ENCODE data around the gene DGKD. TPM values are rescaled to one million over a fixed set of nuclear protein-coding genes. Genes with fewer than 3 reads are reported as not detected.
A peak's percentile ranks its signal among the peaks of the same experiment; 100 is the strongest.

The DGKD gene
- total and polyA plus RNA-seq, 9 of the 15 experiments (the other 6 are each of a cell fraction or from before 2014, with no cell fraction given) = 0.52 to 29.5 (median 10.6) TPM

DNA sequence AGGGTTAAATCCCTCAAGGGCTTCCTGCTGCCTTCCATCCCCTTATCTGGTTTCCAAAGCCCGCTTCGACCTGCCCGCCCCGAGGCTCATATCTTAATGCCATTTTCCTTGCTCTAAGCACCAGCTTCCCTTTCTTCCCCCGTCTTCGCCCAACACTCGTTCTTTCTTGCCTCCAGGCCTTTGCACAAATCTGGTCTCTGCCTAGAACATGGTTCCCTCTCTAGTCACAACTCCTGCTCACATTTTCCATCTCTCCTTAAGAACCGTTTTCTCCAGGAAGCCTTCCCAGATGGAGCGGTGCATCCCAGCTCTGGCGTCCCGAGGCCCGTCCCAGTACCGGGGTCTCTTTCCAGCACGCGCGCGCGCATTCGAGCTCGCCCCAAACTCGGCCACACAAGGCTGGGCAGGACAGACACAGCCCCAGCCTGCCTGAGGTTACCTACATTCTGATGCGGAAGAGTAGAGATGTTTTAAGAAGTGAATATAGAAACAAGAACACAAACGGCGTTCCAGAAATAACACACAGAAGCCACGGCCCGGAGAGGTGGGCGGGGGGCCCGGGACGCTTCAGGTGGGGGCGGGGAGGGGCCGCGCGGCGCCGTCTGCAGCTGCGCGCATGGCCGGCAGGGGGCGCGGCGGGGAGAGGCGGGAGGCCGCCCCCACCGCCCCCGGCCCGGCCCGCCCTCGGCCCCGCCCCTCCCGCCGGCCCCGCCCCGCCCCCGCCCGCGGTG, at the start of gene DGKD (continued):
- TF ChIP-seq, protein P1, sequence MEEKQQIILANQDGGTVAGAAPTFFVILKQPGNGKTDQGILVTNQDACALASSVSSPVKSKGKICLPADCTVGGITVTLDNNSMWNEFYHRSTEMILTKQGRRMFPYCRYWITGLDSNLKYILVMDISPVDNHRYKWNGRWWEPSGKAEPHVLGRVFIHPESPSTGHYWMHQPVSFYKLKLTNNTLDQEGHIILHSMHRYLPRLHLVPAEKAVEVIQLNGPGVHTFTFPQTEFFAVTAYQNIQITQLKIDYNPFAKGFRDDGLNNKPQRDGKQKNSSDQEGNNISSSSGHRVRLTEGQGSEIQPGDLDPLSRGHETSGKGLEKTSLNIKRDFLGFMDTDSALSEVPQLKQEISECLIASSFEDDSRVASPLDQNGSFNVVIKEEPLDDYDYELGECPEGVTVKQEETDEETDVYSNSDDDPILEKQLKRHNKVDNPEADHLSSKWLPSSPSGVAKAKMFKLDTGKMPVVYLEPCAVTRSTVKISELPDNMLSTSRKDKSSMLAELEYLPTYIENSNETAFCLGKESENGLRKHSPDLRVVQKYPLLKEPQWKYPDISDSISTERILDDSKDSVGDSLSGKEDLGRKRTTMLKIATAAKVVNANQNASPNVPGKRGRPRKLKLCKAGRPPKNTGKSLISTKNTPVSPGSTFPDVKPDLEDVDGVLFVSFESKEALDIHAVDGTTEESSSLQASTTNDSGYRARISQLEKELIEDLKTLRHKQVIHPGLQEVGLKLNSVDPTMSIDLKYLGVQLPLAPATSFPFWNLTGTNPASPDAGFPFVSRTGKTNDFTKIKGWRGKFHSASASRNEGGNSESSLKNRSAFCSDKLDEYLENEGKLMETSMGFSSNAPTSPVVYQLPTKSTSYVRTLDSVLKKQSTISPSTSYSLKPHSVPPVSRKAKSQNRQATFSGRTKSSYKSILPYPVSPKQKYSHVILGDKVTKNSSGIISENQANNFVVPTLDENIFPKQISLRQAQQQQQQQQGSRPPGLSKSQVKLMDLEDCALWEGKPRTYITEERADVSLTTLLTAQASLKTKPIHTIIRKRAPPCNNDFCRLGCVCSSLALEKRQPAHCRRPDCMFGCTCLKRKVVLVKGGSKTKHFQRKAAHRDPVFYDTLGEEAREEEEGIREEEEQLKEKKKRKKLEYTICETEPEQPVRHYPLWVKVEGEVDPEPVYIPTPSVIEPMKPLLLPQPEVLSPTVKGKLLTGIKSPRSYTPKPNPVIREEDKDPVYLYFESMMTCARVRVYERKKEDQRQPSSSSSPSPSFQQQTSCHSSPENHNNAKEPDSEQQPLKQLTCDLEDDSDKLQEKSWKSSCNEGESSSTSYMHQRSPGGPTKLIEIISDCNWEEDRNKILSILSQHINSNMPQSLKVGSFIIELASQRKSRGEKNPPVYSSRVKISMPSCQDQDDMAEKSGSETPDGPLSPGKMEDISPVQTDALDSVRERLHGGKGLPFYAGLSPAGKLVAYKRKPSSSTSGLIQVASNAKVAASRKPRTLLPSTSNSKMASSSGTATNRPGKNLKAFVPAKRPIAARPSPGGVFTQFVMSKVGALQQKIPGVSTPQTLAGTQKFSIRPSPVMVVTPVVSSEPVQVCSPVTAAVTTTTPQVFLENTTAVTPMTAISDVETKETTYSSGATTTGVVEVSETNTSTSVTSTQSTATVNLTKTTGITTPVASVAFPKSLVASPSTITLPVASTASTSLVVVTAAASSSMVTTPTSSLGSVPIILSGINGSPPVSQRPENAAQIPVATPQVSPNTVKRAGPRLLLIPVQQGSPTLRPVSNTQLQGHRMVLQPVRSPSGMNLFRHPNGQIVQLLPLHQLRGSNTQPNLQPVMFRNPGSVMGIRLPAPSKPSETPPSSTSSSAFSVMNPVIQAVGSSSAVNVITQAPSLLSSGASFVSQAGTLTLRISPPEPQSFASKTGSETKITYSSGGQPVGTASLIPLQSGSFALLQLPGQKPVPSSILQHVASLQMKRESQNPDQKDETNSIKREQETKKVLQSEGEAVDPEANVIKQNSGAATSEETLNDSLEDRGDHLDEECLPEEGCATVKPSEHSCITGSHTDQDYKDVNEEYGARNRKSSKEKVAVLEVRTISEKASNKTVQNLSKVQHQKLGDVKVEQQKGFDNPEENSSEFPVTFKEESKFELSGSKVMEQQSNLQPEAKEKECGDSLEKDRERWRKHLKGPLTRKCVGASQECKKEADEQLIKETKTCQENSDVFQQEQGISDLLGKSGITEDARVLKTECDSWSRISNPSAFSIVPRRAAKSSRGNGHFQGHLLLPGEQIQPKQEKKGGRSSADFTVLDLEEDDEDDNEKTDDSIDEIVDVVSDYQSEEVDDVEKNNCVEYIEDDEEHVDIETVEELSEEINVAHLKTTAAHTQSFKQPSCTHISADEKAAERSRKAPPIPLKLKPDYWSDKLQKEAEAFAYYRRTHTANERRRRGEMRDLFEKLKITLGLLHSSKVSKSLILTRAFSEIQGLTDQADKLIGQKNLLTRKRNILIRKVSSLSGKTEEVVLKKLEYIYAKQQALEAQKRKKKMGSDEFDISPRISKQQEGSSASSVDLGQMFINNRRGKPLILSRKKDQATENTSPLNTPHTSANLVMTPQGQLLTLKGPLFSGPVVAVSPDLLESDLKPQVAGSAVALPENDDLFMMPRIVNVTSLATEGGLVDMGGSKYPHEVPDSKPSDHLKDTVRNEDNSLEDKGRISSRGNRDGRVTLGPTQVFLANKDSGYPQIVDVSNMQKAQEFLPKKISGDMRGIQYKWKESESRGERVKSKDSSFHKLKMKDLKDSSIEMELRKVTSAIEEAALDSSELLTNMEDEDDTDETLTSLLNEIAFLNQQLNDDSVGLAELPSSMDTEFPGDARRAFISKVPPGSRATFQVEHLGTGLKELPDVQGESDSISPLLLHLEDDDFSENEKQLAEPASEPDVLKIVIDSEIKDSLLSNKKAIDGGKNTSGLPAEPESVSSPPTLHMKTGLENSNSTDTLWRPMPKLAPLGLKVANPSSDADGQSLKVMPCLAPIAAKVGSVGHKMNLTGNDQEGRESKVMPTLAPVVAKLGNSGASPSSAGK (IDR thresholded peaks at IDR 0.05) = no peak; the same call in 1 of the 2 replicates
- peak; percentile 72 for TF ChIP-seq HDAC2 (IDR thresholded peaks at IDR 0.05)
- TF ChIP-seq PTTG1 (tag; IDR thresholded peaks at IDR 0.05; ENCODE audit: low read depth) = no peak
- peak in 1 of 2 experiments; percentile 59; a peak in 2 of 4 replicates for TF ChIP-seq HDAC1 (IDR thresholded peaks at IDR 0.05)
- TF ChIP-seq, protein P2, sequence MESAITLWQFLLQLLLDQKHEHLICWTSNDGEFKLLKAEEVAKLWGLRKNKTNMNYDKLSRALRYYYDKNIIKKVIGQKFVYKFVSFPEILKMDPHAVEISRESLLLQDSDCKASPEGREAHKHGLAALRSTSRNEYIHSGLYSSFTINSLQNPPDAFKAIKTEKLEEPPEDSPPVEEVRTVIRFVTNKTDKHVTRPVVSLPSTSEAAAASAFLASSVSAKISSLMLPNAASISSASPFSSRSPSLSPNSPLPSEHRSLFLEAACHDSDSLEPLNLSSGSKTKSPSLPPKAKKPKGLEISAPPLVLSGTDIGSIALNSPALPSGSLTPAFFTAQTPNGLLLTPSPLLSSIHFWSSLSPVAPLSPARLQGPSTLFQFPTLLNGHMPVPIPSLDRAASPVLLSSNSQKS (CRISPR knock-in tag; IDR thresholded peaks at IDR 0.05) = no peak
- TF ChIP-seq CBFA2T3 (IDR thresholded peaks at IDR 0.05) = no peak
- TF ChIP-seq, protein P3, sequence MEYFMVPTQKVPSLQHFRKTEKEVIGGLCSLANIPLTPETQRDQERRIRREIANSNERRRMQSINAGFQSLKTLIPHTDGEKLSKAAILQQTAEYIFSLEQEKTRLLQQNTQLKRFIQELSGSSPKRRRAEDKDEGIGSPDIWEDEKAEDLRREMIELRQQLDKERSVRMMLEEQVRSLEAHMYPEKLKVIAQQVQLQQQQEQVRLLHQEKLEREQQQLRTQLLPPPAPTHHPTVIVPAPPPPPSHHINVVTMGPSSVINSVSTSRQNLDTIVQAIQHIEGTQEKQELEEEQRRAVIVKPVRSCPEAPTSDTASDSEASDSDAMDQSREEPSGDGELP (CRISPR knock-in tag; IDR thresholded peaks at IDR 0.05; ENCODE audit: borderline replicate concordance) = 0 out of 2 replicates have a peak, but pooled peaks have one; percentile 13
- TF ChIP-seq, protein P4, sequence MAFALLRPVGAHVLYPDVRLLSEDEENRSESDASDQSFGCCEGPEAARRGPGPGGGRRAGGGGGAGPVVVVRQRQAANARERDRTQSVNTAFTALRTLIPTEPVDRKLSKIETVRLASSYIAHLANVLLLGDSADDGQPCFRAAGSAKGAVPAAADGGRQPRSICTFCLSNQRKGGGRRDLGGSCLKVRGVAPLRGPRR (CRISPR knock-in tag; IDR thresholded peaks at IDR 0.05) = no peak
- no peak for TF ChIP-seq HDAC8 (tag; IDR thresholded peaks at IDR 0.05)
- TF ChIP-seq SAFB (IDR thresholded peaks at IDR 0.05; ENCODE audit: borderline replicate concordance, low read depth, low read length) = no peak
- TF ChIP-seq NFXL1 (CRISPR knock-in tag; IDR thresholded peaks at IDR 0.05) = no peak
- no peak for TF ChIP-seq BDP1 (IDR thresholded peaks at IDR 0.05; ENCODE audit: insufficient read depth, insufficient read length)
- TF ChIP-seq KLF13 (tag; IDR thresholded peaks at IDR 0.05; ENCODE audit: borderline replicate concordance, low read depth) = no peak
- no peak for TF ChIP-seq PHF20 (IDR thresholded peaks at IDR 0.05; ENCODE audit: partially characterized antibody)
